Activated naive CD4-positive, alpha-beta T cell treated with anti-CD3 and anti-CD28 coated beads for 36 hours (primary cell): ENCODE data around the gene NMD3. TPM values are rescaled to one million over a fixed set of nuclear protein-coding genes. Genes with fewer than 3 reads are reported as not detected.
"Not testable (repeated sequence)": the region's sequence is repeated elsewhere in the genome, so short reads cannot be mapped to it uniquely, and the experiment has no call there.

Experiments
- CTCF ChIA-PET: fragments of 350-600 bp; sonication (Branson Sonifier 250); formaldehyde crosslinking; loops from one replicate; lab custom pipeline; 2021; ENCODE audit warnings: antibody characterized with exemption; lab: Charles Lee
- DNase-seq: peaks from one replicate; pipeline ENCODE4 v3.0.0-alpha.2; 2020
- H3K27ac Mint-ChIP-seq: one replicate; pipeline ENCODE4 v1.8.0; 2021; ENCODE audit warnings: mild to moderate bottlenecking, mixed read lengths
- H3K27me3 Mint-ChIP-seq: one replicate; pipeline ENCODE4 v1.8.0; 2021; ENCODE audit warnings: low read depth, mixed read lengths
- H3K36me3 Mint-ChIP-seq: one replicate; pipeline ENCODE4 v1.8.0; 2021; ENCODE audit warnings: low read depth, mixed read lengths
- H3K4me1 Mint-ChIP-seq: one replicate; pipeline ENCODE4 v1.8.0; 2021; ENCODE audit warnings: low read depth, mixed read lengths
- H3K4me3 Mint-ChIP-seq: one replicate; pipeline ENCODE4 v1.8.0; 2021; ENCODE audit warnings: mild to moderate bottlenecking, moderate library complexity, mixed read lengths
- H3K9me3 Mint-ChIP-seq: one replicate; pipeline ENCODE4 v1.8.0; 2021; ENCODE audit warnings: mixed read lengths
- intact Hi-C: fragments of 100-400 bp; cut with micrococcal nuclease; formaldehyde crosslinking; loops from one replicate; pipeline ENCODE4 v1.15.1; 2023
- total RNA-seq, 2 experiments: library from RNA; stranded (reverse); gene quantifications; one replicate each; pipeline ENCODE4 v1.2.3, GENCODE V29; 2021

NMD3 gene
- total RNA-seq = 10 to 100 TPM; 58.1 to 59.4 TPM

DNA sequence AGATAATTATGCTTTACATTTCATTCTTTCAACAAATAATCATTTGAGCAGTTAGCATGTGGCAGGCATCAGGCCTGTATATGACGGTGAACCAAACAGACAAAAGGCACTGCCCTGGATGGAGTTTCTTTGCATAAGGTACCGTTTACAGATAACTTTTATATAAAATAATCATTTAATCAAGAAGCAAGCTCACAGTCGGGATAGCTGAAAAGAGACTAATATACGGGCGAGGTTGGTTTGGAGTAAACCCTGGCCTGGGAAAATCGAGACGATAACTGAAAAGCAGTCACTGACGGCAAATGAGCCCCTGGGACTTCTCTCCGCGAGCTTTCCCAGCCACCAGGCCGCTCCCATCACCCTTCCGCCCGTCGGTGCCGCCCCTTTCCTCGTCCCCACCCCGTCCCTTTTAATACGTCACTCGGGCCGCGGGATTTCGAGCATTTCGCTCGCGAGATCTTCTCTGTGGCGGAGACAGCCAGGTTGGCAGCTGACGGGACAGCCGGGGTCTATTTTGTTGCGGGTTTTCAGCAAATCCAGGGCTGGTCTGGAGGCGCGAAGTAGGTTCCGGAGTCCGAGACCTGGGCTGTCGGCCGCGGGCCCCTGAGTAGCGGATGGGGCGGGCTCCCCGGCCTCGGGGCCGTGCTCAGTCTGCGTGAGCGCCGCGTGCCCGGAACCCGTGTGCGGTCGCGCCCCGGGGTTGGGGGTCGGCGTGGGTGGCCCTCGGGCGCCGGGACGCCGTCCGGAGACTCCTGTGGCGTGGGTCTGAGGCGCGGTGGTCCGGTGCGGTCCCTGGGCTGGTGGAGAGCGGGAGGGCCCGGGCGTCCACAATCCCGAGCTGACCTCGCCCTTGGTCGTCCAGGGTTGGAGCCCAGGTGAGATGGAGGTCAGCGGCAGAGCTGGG is at the start of gene NMD3:
Gene NMD3 (plus strand): TSS at position 462 of the 904 bp plus-strand sequence. CDS start 703 bp downstream, outside the sequence.
- CTCF ChIA-PET = interaction anchor here (1.3 kb wide), 1 partner anchor 112 kb away, joined by 5 read pairs; no protein-coding TSS in a partner anchor
- intact Hi-C loops = loop anchor here (1.0 to 5.0 kb wide), 9 partner anchors 90 to 822 kb away; partner anchors contain the start of genes IFT80, KPNA4, SMC4 and TRIM59
- Mint-ChIP-seq H3K9me3 (no peaks in the 10 kb centered on the region), H3K36me3 (peaks cover 5% of the 10 kb centered on the region), H3K27me3 (peaks cover 2% of the 10 kb centered on the region), H3K27ac (peak within 1 kb of the TSS; percentile 88), H3K4me1 (peaks cover 28% of the 10 kb centered on the region), H3K4me3 (peak within 1 kb of the TSS; percentile 87)
- peak; percentile 97 for DNase-seq

DNA sequence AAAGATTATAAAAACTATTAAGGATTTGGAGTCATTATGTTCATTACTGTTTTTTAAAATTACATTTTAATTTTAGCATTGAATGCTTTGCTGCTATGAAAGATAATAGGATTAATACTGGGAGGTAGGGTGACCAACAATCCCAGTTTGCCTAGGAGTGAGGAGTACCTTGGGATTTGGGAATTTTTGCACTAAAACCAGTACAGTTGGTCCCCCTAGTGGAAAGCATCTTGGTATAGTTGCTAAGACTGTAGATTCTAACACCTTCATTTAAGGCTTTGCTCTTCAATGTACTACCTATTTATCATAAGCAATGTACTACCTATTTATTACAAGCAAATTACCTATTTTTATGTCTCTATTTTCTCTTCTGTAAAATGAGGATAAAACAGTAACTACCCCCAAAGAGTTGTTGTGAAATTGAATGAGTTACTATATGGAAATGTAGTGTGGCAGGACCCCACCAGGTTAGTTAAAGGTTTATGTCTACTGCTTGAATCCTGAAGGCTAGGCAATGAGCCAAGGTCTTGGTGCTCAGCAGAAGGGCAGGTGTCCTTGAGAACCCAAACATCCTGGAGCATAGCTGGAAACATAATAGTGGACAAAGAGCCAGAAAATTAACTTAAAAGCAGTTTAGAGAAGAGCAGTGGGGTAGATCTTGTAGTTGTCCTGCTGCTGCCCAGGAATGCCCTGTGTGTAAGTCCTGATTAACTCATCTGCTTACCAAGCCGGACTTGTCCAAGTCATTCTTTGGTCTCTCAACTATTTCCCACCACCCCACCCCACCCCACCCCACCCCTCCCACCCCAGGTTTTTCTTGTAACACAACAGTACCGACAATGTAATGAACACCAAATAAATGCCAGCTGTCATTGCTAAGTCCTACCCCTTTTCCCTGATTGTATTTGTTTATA is 49.2 kb upstream of the NMD3 start:
- H3K4me1 Mint-ChIP-seq = no peaks in the 10 kb centered on the region
- CTCF ChIA-PET = no interaction called here
- intact Hi-C loops = no loop called here
- no peak for DNase-seq
- no peak overlapping the region for H3K27ac Mint-ChIP-seq
- H3K27me3 Mint-ChIP-seq = peaks cover 2% of the 10 kb centered on the region
- no peaks in the 10 kb centered on the region for H3K36me3 Mint-ChIP-seq
- peaks cover 5% of the 10 kb centered on the region for H3K9me3 Mint-ChIP-seq
- no peak overlapping the region for H3K4me3 Mint-ChIP-seq

DNA sequence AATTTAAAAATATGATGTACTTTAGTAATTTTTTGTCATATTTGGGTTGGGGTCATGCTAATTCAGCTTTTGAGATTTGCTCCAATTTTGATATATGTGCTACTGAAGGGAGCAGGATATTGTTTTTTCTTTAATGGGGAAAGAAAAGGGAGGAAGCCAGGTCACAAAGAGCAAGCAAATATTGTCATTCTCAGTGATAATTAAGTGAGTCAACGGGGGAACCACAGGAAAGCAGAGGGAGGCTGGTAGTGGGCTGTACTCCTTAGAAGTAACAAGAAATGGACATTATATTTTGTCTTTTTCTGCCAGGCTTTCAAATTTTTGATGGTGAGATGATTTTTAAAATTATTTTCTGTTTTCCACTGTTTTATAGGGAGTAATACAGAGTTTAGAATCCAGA is 45.6 kb upstream of the NMD3 start:
- CTCF ChIA-PET = no interaction called here
- no peak for DNase-seq
- no peak overlapping the region for H3K4me3 Mint-ChIP-seq
- H3K36me3 Mint-ChIP-seq = no peaks in the 10 kb centered on the region
- H3K9me3 Mint-ChIP-seq = peaks cover 5% of the 10 kb centered on the region
- intact Hi-C loops = no loop called here
- no peaks in the 10 kb centered on the region for H3K4me1 Mint-ChIP-seq
- no peak overlapping the region for H3K27ac Mint-ChIP-seq
- peaks cover 2% of the 10 kb centered on the region for H3K27me3 Mint-ChIP-seq

DNA sequence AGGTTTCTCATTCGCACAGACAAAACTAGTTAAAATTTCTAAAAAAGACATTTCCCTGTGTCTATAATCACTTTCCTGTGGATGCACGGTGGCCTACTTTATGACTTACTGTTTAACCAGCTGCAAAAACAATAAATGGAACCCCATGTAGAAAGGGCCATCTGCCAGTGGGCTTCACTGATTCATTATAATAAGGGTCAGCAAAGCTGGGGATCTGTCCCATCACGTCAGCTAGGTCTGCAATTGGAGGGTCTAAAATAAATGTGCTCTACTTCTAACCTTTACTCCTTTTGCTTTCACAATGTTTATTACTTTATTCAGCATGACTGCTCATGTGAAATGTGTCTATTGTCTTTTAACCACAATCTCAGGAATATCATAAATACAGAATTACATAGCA is 43.1 kb upstream of the NMD3 start:
- Mint-ChIP-seq H3K27ac (no peak overlapping the region), H3K4me1 (no peaks in the 10 kb centered on the region), H3K9me3 (peaks cover 5% of the 10 kb centered on the region), H3K27me3 (peaks cover 5% of the 10 kb centered on the region), H3K4me3 (no peak overlapping the region), H3K36me3 (no peaks in the 10 kb centered on the region)
- CTCF ChIA-PET = no interaction called here
- DNase-seq = no peak
- intact Hi-C loops = no loop called here

DNA sequence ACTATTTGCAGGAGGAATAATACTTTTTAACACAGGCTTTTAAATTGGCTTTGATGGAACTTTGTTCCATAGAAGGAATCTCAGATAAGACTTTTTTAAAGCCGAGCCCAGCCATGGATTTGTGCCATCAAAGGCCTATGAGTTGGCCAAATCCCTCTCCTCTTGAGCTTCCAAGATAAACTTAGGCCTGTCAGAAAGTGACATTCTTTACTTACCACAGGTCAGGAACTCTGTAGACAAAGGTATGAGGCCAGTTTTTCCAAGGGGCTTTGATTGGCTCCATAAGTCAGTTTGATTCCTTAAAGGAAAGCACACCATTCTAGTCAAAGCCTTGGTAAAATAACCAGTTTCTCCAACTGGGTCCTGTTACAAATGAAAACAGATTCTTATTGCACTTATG is 39.7 kb upstream of the NMD3 start:
- intact Hi-C loops, H3K27me3 Mint-ChIP-seq, CTCF ChIA-PET, H3K4me3 Mint-ChIP-seq, DNase-seq, H3K9me3 Mint-ChIP-seq, H3K36me3 Mint-ChIP-seq, H3K4me1 Mint-ChIP-seq, H3K27ac Mint-ChIP-seq: not testable (repeated sequence)

DNA sequence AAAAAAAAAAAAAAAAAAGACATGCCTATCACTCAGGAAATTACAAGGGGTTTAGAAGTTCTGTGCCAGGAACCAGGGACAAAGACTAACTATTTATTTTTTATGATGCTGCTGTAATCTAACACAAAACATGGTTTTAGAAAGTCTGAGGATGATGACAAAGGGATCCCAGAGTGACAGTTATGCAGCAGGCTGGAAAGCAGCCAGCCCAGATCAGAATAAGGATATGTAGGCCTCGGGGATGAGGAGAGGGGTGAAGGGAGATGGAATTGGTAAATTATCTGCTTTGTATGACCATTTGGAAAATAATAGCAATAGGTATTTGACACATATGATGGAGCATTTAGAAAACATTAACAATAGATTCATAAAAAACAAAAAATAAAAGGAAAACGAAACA is 34.1 kb upstream of the NMD3 start:
- Mint-ChIP-seq H3K4me3 (no peak overlapping the region), H3K36me3 (no peaks in the 10 kb centered on the region), H3K27me3 (peaks cover 3% of the 10 kb centered on the region), H3K9me3 (peaks cover 2% of the 10 kb centered on the region), H3K4me1 (no peaks in the 10 kb centered on the region), H3K27ac (no peak overlapping the region)
- CTCF ChIA-PET = no interaction called here
- no peak for DNase-seq
- intact Hi-C loops = no loop called here

DNA sequence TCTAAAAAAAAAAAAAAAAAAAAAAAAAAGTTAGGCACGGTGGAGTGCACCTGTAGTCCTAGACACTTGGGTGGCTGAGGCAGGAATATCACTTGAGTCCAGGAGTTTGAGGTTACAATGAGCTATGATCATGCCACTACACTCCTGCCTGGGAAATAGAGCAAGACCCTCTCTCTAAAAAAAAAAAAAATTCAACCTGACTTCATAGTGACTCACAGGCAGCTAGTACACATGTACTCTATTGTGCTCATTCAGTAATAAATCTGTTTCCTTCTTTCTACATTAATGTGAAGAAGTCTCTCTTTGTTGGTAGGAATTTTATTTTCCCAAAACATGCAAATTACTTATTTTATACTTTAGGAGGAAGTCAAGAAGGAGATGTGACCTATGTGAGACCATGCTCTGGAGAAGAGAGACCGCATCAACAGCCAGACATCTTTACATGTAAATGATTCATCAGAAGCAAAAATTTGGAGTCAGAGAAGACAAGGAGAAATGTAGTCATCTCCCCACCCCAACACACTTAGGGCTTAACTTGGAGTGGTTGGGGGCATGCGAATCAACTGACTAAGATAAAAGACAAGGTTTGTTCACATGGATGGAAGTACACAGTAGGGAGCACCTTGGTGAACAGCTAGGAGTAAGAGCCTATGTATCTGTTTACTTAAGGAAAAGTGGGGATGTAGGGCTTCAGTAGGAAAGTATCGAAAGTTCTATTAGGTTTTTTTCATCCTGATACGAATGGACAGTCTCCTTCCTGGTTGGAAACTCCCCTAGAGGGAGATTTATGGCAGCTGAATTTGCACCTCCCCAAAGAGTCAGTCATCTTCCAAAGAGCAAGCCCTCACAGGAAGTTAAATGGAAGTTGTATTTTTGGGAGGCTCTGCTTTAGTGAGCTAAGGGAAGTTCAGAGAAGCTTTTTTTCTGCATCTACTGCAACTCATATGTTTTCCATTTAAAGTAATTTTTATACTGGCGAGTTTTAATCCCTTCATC is 23.0 kb upstream of the NMD3 start:
- no peaks in the 10 kb centered on the region for H3K4me1 Mint-ChIP-seq
- H3K36me3 Mint-ChIP-seq = no peaks in the 10 kb centered on the region
- intact Hi-C loops = no loop called here
- H3K4me3 Mint-ChIP-seq = no peak overlapping the region
- H3K27ac Mint-ChIP-seq = no peak overlapping the region
- H3K9me3 Mint-ChIP-seq = peaks cover 6% of the 10 kb centered on the region
- no peak for DNase-seq
- H3K27me3 Mint-ChIP-seq = peaks cover 4% of the 10 kb centered on the region
- CTCF ChIA-PET = no interaction called here

DNA sequence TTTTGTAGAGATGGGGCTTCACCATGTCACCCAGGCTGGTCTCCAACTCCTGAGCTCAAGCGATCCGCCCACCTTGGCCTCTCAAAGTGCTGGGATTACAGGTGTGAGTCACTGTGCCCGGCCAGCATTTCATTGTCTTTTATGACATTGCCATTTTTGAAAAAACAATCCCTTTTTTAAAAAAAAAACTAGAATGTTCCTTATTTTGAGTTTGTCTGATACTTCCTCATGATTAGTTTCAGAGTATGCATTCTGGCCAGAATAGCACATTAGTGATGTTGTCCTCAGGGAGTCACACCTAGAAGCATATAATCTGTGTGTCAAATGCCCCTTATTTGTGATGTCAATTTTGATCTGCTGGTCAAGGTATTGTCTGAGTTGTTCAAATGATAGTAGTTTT is 21.2 kb upstream of the NMD3 start:
- no peak for DNase-seq
- Mint-ChIP-seq H3K27ac (no peak overlapping the region), H3K4me3 (no peak overlapping the region), H3K9me3 (peaks cover 4% of the 10 kb centered on the region), H3K36me3 (no peaks in the 10 kb centered on the region), H3K4me1 (no peaks in the 10 kb centered on the region), H3K27me3 (peaks cover 2% of the 10 kb centered on the region)
- intact Hi-C loops = no loop called here
- CTCF ChIA-PET = interaction anchor here (0.7 kb wide), 1 partner anchor 14 kb away, joined by 3 read pairs; no protein-coding TSS in a partner anchor

DNA sequence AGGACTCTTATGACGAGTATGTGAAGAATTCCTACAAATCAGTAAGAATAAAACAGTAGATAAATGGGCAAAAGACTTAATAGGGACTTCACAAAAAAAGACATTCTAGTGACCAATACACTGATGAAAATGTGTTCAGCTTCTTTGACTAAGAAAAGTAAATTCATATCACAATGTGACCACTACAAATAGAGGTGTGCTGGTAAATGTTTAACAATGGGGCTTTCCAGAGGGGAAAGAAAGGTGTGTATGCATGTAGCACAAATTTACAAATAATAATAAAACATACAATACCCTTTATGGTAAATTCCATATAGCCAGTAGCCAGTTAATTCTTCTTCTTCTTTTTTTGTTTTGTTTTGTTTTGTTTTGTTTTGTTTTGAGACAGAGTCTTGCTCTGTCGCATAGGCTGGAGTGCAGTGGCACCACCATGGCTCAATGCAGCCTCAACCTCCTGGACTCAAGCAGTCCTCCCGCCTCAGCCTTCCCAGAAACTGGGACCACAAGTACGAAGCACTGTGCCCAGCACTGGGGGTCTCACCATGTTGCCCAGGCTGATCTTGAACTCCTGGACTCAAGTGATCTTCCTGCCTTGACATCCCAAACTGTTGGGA is 17.5 kb upstream of the NMD3 start:
- H3K27me3 Mint-ChIP-seq = peaks cover 1% of the 10 kb centered on the region
- CTCF ChIA-PET = no interaction called here
- intact Hi-C loops = no loop called here
- no peaks in the 10 kb centered on the region for H3K9me3 Mint-ChIP-seq
- no peaks in the 10 kb centered on the region for H3K4me1 Mint-ChIP-seq
- no peak for DNase-seq
- H3K36me3 Mint-ChIP-seq = no peaks in the 10 kb centered on the region
- no peak overlapping the region for H3K4me3 Mint-ChIP-seq
- no peak overlapping the region for H3K27ac Mint-ChIP-seq

DNA sequence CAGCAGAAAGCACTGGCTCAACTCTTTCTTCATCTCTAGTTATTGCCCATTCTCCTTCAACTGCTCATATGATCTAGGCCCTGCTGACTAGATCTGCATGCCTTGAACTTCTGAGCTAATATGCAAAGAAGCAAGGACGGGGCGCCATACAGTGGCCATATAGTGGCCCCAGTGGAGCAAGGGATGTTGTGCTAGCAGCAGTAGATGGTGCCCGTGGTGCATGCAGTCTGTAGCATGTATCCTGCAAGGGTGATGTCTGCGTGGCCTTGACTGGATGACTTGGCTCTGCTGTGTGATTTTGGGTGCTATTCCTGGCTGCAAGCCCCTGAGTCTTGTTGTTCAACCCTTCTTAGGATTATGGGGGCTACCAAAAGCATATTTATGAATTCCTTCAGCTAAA is 12.2 kb upstream of the NMD3 start:
- CTCF ChIA-PET = interaction anchor here (1.0 to 1.1 kb wide), 2 partner anchors 23 to 260 kb away, joined by 3 read pairs; no protein-coding TSS in a partner anchor
- Mint-ChIP-seq H3K36me3 (no peaks in the 10 kb centered on the region), H3K27me3 (no peaks in the 10 kb centered on the region), H3K4me1 (no peaks in the 10 kb centered on the region), H3K4me3 (no peak overlapping the region), H3K9me3 (no peaks in the 10 kb centered on the region), H3K27ac (no peak overlapping the region)
- intact Hi-C loops = no loop called here
- no peak for DNase-seq

DNA sequence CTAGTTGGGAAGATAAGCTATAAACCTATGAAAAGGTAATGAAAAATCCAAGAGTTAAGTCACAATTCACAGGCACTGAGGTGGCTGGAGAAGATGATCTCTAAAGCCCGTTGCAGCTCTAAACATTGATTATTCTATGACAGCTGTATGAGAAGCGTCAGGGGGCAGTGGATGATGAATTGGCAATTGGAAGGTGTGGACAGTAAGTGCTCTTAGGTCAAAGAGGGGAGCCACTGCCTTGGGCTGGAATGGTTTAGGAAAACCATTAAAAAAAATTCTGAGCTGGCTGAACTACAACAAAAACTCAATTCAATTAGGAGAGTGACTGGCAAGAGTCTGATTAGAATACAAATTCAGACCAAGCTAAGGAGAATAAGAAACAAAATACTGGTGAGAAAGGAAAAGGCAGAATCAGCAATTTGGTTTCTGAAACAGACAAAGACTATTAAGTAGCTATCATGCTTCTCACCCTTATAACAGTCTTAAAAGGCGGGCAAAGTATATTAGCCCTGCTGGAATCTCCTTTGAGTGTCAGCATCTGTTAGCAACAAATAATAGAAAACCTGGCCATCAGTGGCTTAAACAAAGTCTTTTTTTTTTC is 8.8 kb upstream of the NMD3 start:
- intact Hi-C loops = no loop called here
- H3K4me1 Mint-ChIP-seq = no peaks in the 10 kb centered on the region
- no peaks in the 10 kb centered on the region for H3K9me3 Mint-ChIP-seq
- no peak overlapping the region for H3K27ac Mint-ChIP-seq
- no peak for DNase-seq
- H3K27me3 Mint-ChIP-seq = peaks cover 9% of the 10 kb centered on the region
- CTCF ChIA-PET = interaction anchor here (1.3 kb wide), 1 partner anchor 62 kb away, joined by 4 read pairs; no protein-coding TSS in a partner anchor
- H3K4me3 Mint-ChIP-seq = no peak overlapping the region
- H3K36me3 Mint-ChIP-seq = no peaks in the 10 kb centered on the region
